ENCODE results near the gene ZSWIM3.

- TF ChIP-seq CTCF (IDR thresholded peaks at IDR 0.05; ENCODE audit: control extremely low read depth in 1 of 3, insufficient read depth in 1 of 3, low read depth in 1 of 3, low read length in 3 of 3), result no peak
- no peak for TF ChIP-seq SIN3A (conservative IDR thresholded peaks at IDR 0.05 in 1 of 2, IDR thresholded peaks at IDR 0.05 in 1 of 2; ENCODE audit: low read depth in 1 of 2, low read length in 2 of 2)
- no peak for TF ChIP-seq JUND (IDR thresholded peaks at IDR 0.05; ENCODE audit: low read length)
- TF ChIP-seq EGR1 (IDR thresholded peaks at IDR 0.05; ENCODE audit: borderline replicate concordance, low read depth, low read length), result no peak
- no peak for TF ChIP-seq CREB1 (IDR thresholded peaks at IDR 0.05)
- TF ChIP-seq CEBPB (IDR thresholded peaks at IDR 0.05; ENCODE audit: low read depth, low read length), result no peak
- no peak for TF ChIP-seq EP300 (IDR thresholded peaks at IDR 0.05; ENCODE audit: borderline replicate concordance in 1 of 2, low read depth in 2 of 2, low read length in 2 of 2)
- no peak for TF ChIP-seq PHF8 (conservative IDR thresholded peaks at IDR 0.05; ENCODE audit: low read depth, low read length)
- no peak; the same call in 1 of the 2 replicates for TF ChIP-seq POLR2AphosphoS5 (IDR thresholded peaks at IDR 0.05; ENCODE audit: low read depth, low read length)
- no peak for TF ChIP-seq POLR2A (IDR thresholded peaks at IDR 0.05; ENCODE audit: control extremely low read depth in 1 of 2, low read depth in 2 of 2, low read length in 2 of 2)
- no peak for TF ChIP-seq MAX (IDR thresholded peaks at IDR 0.05)
- TF ChIP-seq TAF1 (IDR thresholded peaks at IDR 0.05; ENCODE audit: low read depth, low read length), result no peak
- TF ChIP-seq SIRT6 (IDR thresholded peaks at IDR 0.05; ENCODE audit: low read length), result no peak
Measured at GRCh38 chr20:45816951-45817350, 40.5 kb upstream of the ZSWIM3 start.
